GM12864 (cell line): ENCODE data around the gene SLC37A3.
"Not testable (repeated sequence)": the region's sequence is repeated elsewhere in the genome, so short reads cannot be mapped to it uniquely, and the experiment has no call there.

Experiments
- DNase-seq: peaks from one replicate; pipeline ENCODE4 v3.0.0-alpha.2; 2011; ENCODE audit warnings: low read depth
- H3K4me3 ChIP-seq: 2 replicates; pipeline ENCODE4 v1.5.1; 2011; ENCODE audit warnings: mild to moderate bottlenecking, low read depth, low read length, control low read depth
- CTCF ChIP-seq: IDR thresholded peaks from 2 replicates; pipeline ENCODE4 v1.5.1; 2011; ENCODE audit warnings: low read depth, mild to moderate bottlenecking, moderate library complexity, low read length, control low read depth, inconsistent platforms; ENCODE audit errors: missing control alignments

The SLC37A3 gene

GRCh38 chr7:140433396-140433795 is 35.1 kb upstream of the SLC37A3 start:
- no peak for DNase-seq
- H3K4me3 ChIP-seq = no peak overlapping the region
- no peak for TF ChIP-seq CTCF

DNA sequence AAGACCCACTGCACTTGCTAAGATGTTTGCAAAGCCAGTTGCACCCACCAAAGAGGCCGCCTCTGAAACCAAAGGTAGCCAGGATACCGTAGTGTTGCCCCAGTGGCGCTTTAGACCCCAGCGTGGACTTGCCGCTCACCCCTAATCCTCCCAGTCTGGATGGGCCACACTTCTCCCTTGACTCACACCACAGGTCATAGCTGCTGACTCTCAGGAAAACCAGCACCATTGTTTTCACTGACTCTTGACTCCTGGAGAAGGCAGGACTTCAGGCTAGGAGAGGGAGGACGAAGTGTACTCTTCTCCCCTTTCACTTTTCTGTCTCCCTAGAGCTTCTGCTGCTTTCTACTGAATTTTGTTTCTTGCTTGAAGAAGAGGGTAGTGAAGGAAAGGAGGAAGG is 27.8 kb upstream of the SLC37A3 start:
- no peak for DNase-seq
- H3K4me3 ChIP-seq = no peak overlapping the region
- TF ChIP-seq CTCF = no peak

DNA sequence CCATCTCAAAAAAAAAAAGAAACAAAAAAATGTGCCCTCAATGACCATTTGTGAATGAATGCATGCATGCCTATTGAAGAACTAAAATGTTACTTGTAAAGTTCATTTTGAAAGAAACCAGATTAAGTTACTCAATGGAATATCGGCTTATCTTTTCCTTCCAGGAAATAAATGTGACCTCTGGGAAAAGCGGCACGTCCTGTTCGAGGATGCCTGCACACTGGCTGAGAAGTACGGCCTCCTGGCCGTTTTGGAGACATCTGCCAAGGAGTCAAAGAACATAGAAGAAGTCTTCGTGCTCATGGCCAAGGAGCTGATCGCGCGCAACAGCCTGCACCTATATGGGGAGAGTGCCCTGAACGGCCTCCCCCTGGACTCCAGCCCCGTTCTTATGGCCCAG is 27.4 kb upstream of the SLC37A3 start:
- no peak for TF ChIP-seq CTCF
- H3K4me3 ChIP-seq = no peak overlapping the region
- DNase-seq = no peak

DNA sequence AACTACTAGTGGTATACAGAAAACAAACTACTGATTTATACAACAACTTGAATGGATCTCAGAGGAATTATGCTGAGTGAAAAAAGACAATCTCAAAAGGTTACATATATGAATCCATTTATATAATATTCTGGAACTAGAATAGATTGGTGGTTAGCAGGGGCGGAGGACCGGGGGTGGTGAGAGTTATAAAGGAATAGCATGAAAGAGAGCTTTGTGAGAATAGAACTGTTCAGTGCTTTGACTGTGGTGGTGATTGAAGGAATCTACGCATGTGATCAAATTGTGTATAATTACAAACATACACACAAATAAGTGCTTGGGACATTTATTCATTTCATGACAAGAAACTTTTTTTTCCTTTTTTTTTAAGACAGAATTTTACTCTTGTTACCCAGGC is 25.2 kb upstream of the SLC37A3 start:
- no peak for TF ChIP-seq CTCF
- no peak overlapping the region for H3K4me3 ChIP-seq
- no peak for DNase-seq

- no peak for DNase-seq
- no peak for TF ChIP-seq CTCF
- no peak overlapping the region for H3K4me3 ChIP-seq
Measured at GRCh38 chr7:140421521-140421920, 23.2 kb upstream of the SLC37A3 start.

GRCh38 chr7:140418653-140419052 is 20.3 kb upstream of the SLC37A3 start:
- no peak for DNase-seq
- TF ChIP-seq CTCF = no peak
- no peak overlapping the region for H3K4me3 ChIP-seq

- not testable (repeated sequence) for H3K4me3 ChIP-seq, DNase-seq
Measured at GRCh38 chr7:140418156-140418472, 19.8 kb upstream of the SLC37A3 start.

DNA sequence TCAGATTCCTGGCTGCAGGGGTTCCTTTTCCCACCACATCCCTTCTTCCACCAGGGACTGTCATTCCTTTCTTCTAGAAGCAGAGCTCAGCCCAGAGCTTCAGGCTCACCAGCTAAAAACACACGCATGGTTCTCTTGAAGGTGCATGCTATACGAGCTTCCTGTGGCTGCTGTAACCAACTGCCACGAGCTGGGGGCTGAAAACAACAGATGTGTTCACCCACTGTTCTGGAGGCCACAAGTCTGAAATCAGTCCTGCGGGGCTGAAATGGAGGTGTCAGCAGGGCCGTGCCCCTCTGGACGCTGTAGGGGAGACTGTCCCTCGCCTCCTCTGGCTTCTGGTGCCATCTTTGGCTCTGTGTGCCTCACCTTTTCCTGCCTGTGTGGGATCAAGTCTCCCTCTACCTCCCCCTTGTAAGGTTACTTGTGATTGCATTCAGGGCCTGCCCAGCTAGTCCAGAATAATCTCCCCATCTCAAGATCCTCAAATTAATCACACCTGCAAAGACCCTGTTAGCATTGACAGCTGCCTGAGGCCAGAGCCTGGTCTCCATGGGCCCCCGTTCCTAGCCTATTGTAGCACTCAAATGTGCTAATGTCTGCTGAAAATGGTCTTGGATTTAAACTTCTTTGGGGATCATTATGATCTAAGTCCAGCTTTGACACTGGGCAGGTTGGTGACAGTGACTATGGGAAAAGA is 19.3 kb upstream of the SLC37A3 start:
- TF ChIP-seq CTCF = no peak
- H3K4me3 ChIP-seq = no peak overlapping the region
- no peak for DNase-seq
